HCT116 (cell line): ENCODE measurements around the gene TTLL6. TPM values are rescaled to one million over a fixed set of nuclear protein-coding genes. Genes with fewer than 3 reads are reported as not detected.

Experiments used
- ATAC-seq: fragments of 200-7000 bp; cut with Tn5 transposase; 2 replicates; pipeline ENCODE4 v1.9.1; 2020; ENCODE audit warnings: mild to moderate bottlenecking, moderate library complexity
- BruUV-seq: library from RNA; stranded (reverse); fragments of 400-500 nt; replicated peaks from 2 replicates; lab custom pipeline; 2021; lab: Mats Ljungman, UMichigan
- CTCF ChIA-PET: fragments of 300-600 bp; sonication (Branson Sonifier 250); formaldehyde crosslinking; loops from one replicate; lab custom pipeline; 2021; ENCODE audit warnings: antibody characterized with exemption; lab: Charles Lee
- POLR2A ChIA-PET: fragments of 300-600, 350-600 bp; sonication (Branson Sonifier 250); formaldehyde crosslinking; loops from one replicate; lab custom pipeline; 2021; ENCODE audit warnings: antibody characterized with exemption; lab: Charles Lee
- RAD21 ChIA-PET, 2 experiments: fragments of 300-600 bp; sonication (Branson Sonifier 250); formaldehyde crosslinking; loops; one replicate each; lab custom pipeline; 2023; ENCODE audit warnings: low total read pairs in 2 of 2; ENCODE audit not compliant: uncharacterized antibody in 2 of 2, unreplicated experiment in 2 of 2, low non-redundant PET in 1 of 2; lab: Charles Lee
- DNase-seq: peaks from one replicate; pipeline ENCODE4 v3.0.0-alpha.2; 2010; ENCODE audit warnings: low read depth, low spot score
- H2AFZ ChIP-seq: fragments of 200-600 bp; shearing (Covaris generic), sonication (generic); 2 replicates; pipeline ENCODE4 v1.6.1; 2017; ENCODE audit warnings: low read depth, mixed run types, mixed read lengths, antibody characterized with exemption, low read length; ENCODE audit not compliant: poor library complexity, severe bottlenecking
- H3K27ac ChIP-seq: 2 replicates; pipeline ENCODE4 v1.5.1; 2012; ENCODE audit warnings: low read depth, low read length
- H3K27me3 ChIP-seq: fragments of 200-600 bp; sonication (generic); 2 replicates; pipeline ENCODE4 v1.6.1; 2016; ENCODE audit warnings: mixed run types, low read length, mixed read lengths; ENCODE audit not compliant: insufficient read depth
- H3K36me3 ChIP-seq, 2 experiments: fragments of 200-500 bp in 1 of 2; fragments of 200-600 bp in 1 of 2; sonication (Bioruptor generic) in 1 of 2; sonication (generic) in 1 of 2; 2 replicates each; pipeline versions ENCODE4 v1.5.1 to v1.6.1; 2014 to 2016; ENCODE audit warnings: low read length in 2 of 2, inconsistent platforms in 1 of 2, mixed read lengths in 1 of 2, mixed run types in 1 of 2; ENCODE audit not compliant: insufficient read depth in 2 of 2, control insufficient read depth in 1 of 2
- H3K4me1 ChIP-seq, 2 experiments: fragments of 200-600 bp in 1 of 2; sonication (generic) in 1 of 2; 2 replicates each; pipeline versions ENCODE4 v1.5.1 to v1.6.1; 2012 to 2017; ENCODE audit warnings: low read length in 2 of 2, inconsistent platforms in 1 of 2, mild to moderate bottlenecking in 1 of 2, mixed read lengths in 1 of 2, mixed run types in 1 of 2, moderate library complexity in 1 of 2; ENCODE audit not compliant: insufficient read depth in 2 of 2, control insufficient read depth in 1 of 2
- H3K4me2 ChIP-seq: fragments of 200-600 bp; sonication (generic); 2 replicates; pipeline ENCODE4 v1.6.1; 2017; ENCODE audit warnings: mixed run types, low read length, mixed read lengths
- H3K4me3 ChIP-seq, 2 experiments: fragments of 200-600 bp in 1 of 2; sonication (generic) in 1 of 2; replicated peaks in 1 of 2; 2 replicates each; pipeline ENCODE4 v1.5.1; 2011 to 2016; ENCODE audit warnings: low read length in 2 of 2, control low read depth in 1 of 2, low read depth in 1 of 2, mild to moderate bottlenecking in 1 of 2, mixed read lengths in 1 of 2, mixed run types in 1 of 2
- H3K79me2 ChIP-seq: fragments of 200-600 bp; sonication (generic); 2 replicates; pipeline ENCODE4 v1.6.1; 2017; ENCODE audit warnings: mild to moderate bottlenecking, mixed run types, low read length, moderate library complexity, mixed read lengths; ENCODE audit not compliant: insufficient read depth
- H3K9ac ChIP-seq: fragments of 200-600 bp; sonication (generic); 2 replicates; pipeline ENCODE4 v1.6.1; 2016; ENCODE audit warnings: low read length, mixed read lengths
- H3K9me2 ChIP-seq: fragments of 200-600 bp; sonication (generic), shearing (Covaris generic); 2 replicates; pipeline ENCODE4 v1.6.1; 2017; ENCODE audit warnings: mixed run types, mild to moderate bottlenecking, moderate library complexity; ENCODE audit not compliant: insufficient read depth
- H3K9me3 ChIP-seq, 2 experiments: fragments of 200-500 bp in 1 of 2; fragments of 200-600 bp in 1 of 2; sonication (Bioruptor generic) in 1 of 2; sonication (generic) in 1 of 2; 2 replicates each; pipeline ENCODE4 v1.6.1; 2014 to 2017; ENCODE audit warnings: low read length in 2 of 2, mixed read lengths in 2 of 2, inconsistent platforms in 1 of 2, low read depth in 1 of 2, mild to moderate bottlenecking in 1 of 2, mixed run types in 1 of 2, moderate library complexity in 1 of 2; ENCODE audit not compliant: control insufficient read depth in 1 of 2, insufficient read depth in 1 of 2
- H4K20me1 ChIP-seq: fragments of 200-600 bp; sonication (generic), shearing (Covaris generic); 2 replicates; pipeline ENCODE4 v1.6.1; 2017; ENCODE audit warnings: mixed run types, mild to moderate bottlenecking, moderate library complexity; ENCODE audit not compliant: insufficient read depth
- ATF3 ChIP-seq: IDR thresholded peaks from 2 replicates; pipeline ENCODE4 v1.6.1; 2012
- CTCF ChIP-seq, 3 experiments: fragments of 200-600 bp in 1 of 3; sonication (generic) in 1 of 3; IDR thresholded peaks in 2 of 3; conservative IDR thresholded peaks in 1 of 3; 2 replicates each; pipeline ENCODE4 v1.5.1; 2012 to 2017; ENCODE audit warnings: low read depth in 2 of 3, low read length in 2 of 3, antibody characterized with exemption in 1 of 3, borderline replicate concordance in 1 of 3, control low read depth in 1 of 3, mild to moderate bottlenecking in 1 of 3, mixed read lengths in 1 of 3, mixed run types in 1 of 3, moderate library complexity in 1 of 3; ENCODE audit not compliant: insufficient read depth in 1 of 3
- EGR1 ChIP-seq: IDR thresholded peaks from 2 replicates; pipeline ENCODE4 v1.6.1; 2012; ENCODE audit warnings: low read depth
- JUND ChIP-seq: IDR thresholded peaks from 2 replicates; pipeline ENCODE4 v1.6.1; 2012
- RAD21 ChIP-seq: IDR thresholded peaks from 2 replicates; pipeline ENCODE4 v1.6.1; 2012; ENCODE audit warnings: low read depth, mild to moderate bottlenecking
- REST ChIP-seq: IDR thresholded peaks from 2 replicates; pipeline ENCODE4 v1.6.1; 2012; ENCODE audit warnings: low read depth
- SIN3A ChIP-seq: IDR thresholded peaks from 2 replicates; pipeline ENCODE4 v1.6.1; 2012; ENCODE audit warnings: low read depth
- SP1 ChIP-seq: IDR thresholded peaks from 2 replicates; pipeline ENCODE4 v1.6.1; 2012; ENCODE audit warnings: low read depth
- SRF ChIP-seq: IDR thresholded peaks from 2 replicates; pipeline ENCODE4 v1.6.1; 2012; ENCODE audit warnings: low read depth
- ZBTB33 ChIP-seq: IDR thresholded peaks from 2 replicates; pipeline ENCODE4 v1.6.1; 2011; ENCODE audit warnings: mild to moderate bottlenecking, low read length, moderate library complexity; ENCODE audit not compliant: insufficient replicate concordance; ENCODE audit errors: extremely low read depth
- intact Hi-C: fragments of 100-400 bp; cut with micrococcal nuclease; formaldehyde crosslinking; loops from 2 replicates; pipeline ENCODE4 v1.10.0; 2022
- total RNA-seq: library from RNA; stranded (reverse); gene quantifications from one replicate; pipeline ENCODE4 v1.2.1, GENCODE V29; 2021; ENCODE audit not compliant: unreplicated experiment

The TTLL6 gene
- total RNA-seq, 1 experiment from 2014 or later: 0.79 TPM

- BruUV-seq: no TSS peak
- no peaks in the 10 kb centered on the region for H3K9me3 ChIP-seq
- no peak overlapping the region for H3K9ac ChIP-seq
- no peaks in the 10 kb centered on the region for H3K79me2 ChIP-seq
- ChIA-PET POLR2A (interaction anchor here (2.0 kb wide), 1 partner anchor 153 kb away, joined by 7 read pairs; no protein-coding TSS in a partner anchor), CTCF (interaction anchor here (0.6 to 6.8 kb wide), 11 partner anchors 10 to 307 kb away, joined by 3 to 97 read pairs (median 14); no protein-coding TSS in a partner anchor), RAD21 (interaction anchor here in 1 of 2 experiments (1.7 to 2.2 kb wide), 3 partner anchors 66 to 153 kb away, joined by 3 to 11 read pairs (median 11); no protein-coding TSS in a partner anchor)
- H3K4me3 ChIP-seq: no peak overlapping the region
- peaks cover 5 to 21% of the 10 kb centered on the region in 2 experiments; a peak in 3 of 4 replicates for H3K4me1 ChIP-seq
- no peak for ATAC-seq
- H3K4me2 ChIP-seq: no peak overlapping the region
- no peaks in the 10 kb centered on the region for H3K9me2 ChIP-seq
- no peak overlapping the region for H3K27ac ChIP-seq
- TF ChIP-seq RAD21: no peak
- H2AFZ ChIP-seq: no peak overlapping the region
- intact Hi-C loops: no loop called here
- H3K36me3 ChIP-seq: no peaks in the 10 kb centered on the region
- no peaks in the 10 kb centered on the region for H4K20me1 ChIP-seq
- H3K27me3 ChIP-seq: no peaks in the 10 kb centered on the region
- DNase-seq: no peak
These were observed 91.6 kb downstream of the TTLL6 start for GRCh38 chr17:48725288-48726064.

- intact Hi-C loops: no loop called here
- Histone ChIP-seq H3K4me1 (peaks cover 5 to 21% of the 10 kb centered on the region in 2 experiments; a peak in 3 of 4 replicates), H3K9ac (no peak overlapping the region), H3K27ac (no peak overlapping the region), H3K9me3 (no peaks in the 10 kb centered on the region), H4K20me1 (no peaks in the 10 kb centered on the region), H3K27me3 (no peaks in the 10 kb centered on the region), H3K4me3 (no peak overlapping the region), H3K4me2 (no peak overlapping the region), H2AFZ (no peak overlapping the region), H3K9me2 (no peaks in the 10 kb centered on the region), H3K36me3 (no peaks in the 10 kb centered on the region), H3K79me2 (no peaks in the 10 kb centered on the region)
- RAD21 ChIA-PET: interaction anchor here (1.7 to 2.2 kb wide), 4 partner anchors 66 to 154 kb away, joined by 3 to 13 read pairs (median 11); no protein-coding TSS in a partner anchor
- POLR2A ChIA-PET: interaction anchor here (2.0 kb wide), 1 partner anchor 154 kb away, joined by 7 read pairs; no protein-coding TSS in a partner anchor
- ATAC-seq (no peak), DNase-seq (no peak)
- BruUV-seq: no TSS peak
- CTCF ChIA-PET: interaction anchor here (0.6 to 6.8 kb wide), 16 partner anchors 10 to 684 kb away, joined by 3 to 97 read pairs (median 8); no protein-coding TSS in a partner anchor
- no peak for TF ChIP-seq CTCF (IDR thresholded peaks at IDR 0.05 in 2 of 3, conservative IDR thresholded peaks at IDR 0.05 in 1 of 3; ENCODE audit: borderline replicate concordance in 1 of 3, insufficient read depth in 1 of 3, low read depth in 2 of 3, low read length in 2 of 3)
- no peak for TF ChIP-seq REST
- TF ChIP-seq EGR1: no peak
- no peak for TF ChIP-seq SIN3A
- TF ChIP-seq SRF: no peak
- TF ChIP-seq SP1: no peak
- no peak for TF ChIP-seq ZBTB33
- no peak for TF ChIP-seq JUND
- TF ChIP-seq ATF3: no peak
These were observed 92.1 kb downstream of the TTLL6 start for GRCh38 chr17:48725004-48725287.
